Kasumi-1 (cell line): ENCODE measurements around the gene SLC6A8.

Experiments used
- DNase-seq, 2 experiments: peaks; one replicate each; lab custom pipeline; 2025; lab: John Stamatoyannopoulos, UW

Gene SLC6A8

GRCh38 chrX:153687121-153688039, at the start of gene SLC6A8:
Gene SLC6A8, plus strand, starts transcription at chrX:153687926. Its CDS starts 649 bp downstream, at chrX:153688575.
- no peak for DNase-seq

GRCh38 chrX:153638041-153638371, 49.7 kb upstream of the SLC6A8 start:
- no peak for DNase-seq

GRCh38 chrX:153638436-153639176, 49.1 kb upstream of the SLC6A8 start:
- no peak for DNase-seq

- no peak for DNase-seq
Observed at GRCh38 chrX:153639177-153640044, 48.3 kb upstream of the SLC6A8 start.

GRCh38 chrX:153640045-153640686, 47.6 kb upstream of the SLC6A8 start:
- DNase-seq = no peak

- no peak for DNase-seq
Observed at GRCh38 chrX:153640736-153641575, 46.8 kb upstream of the SLC6A8 start.

GRCh38 chrX:153641627-153642026, 46.1 kb upstream of the SLC6A8 start:
- no peak for DNase-seq

GRCh38 chrX:153642051-153642654, 45.6 kb upstream of the SLC6A8 start:
- no peak for DNase-seq

GRCh38 chrX:153642655-153643430, 44.9 kb upstream of the SLC6A8 start:
- DNase-seq = no peak

GRCh38 chrX:153643431-153644351, 44.0 kb upstream of the SLC6A8 start:
- peak in 1 of 2 experiments; percentile 10 for DNase-seq

- peak in 1 of 2 experiments; percentile 10 for DNase-seq
Observed at GRCh38 chrX:153644356-153645125, 43.2 kb upstream of the SLC6A8 start.

GRCh38 chrX:153645151-153645550, 42.6 kb upstream of the SLC6A8 start:
- DNase-seq = no peak

GRCh38 chrX:153645921-153646488, 41.7 kb upstream of the SLC6A8 start:
- no peak for DNase-seq

- DNase-seq = peak in 1 of 2 experiments; percentile 4
Observed at GRCh38 chrX:153646620-153647373, 40.9 kb upstream of the SLC6A8 start, which contains the start of gene DUSP9. Gene DUSP9, plus strand, starts transcription at chrX:153647203. Its CDS starts 751 bp downstream, at chrX:153647954.

GRCh38 chrX:153647461-153648357, 40.0 kb upstream of the SLC6A8 start:
- no peak for DNase-seq
